IPS-15b (cell line): Measurements from ENCODE around the gene TMEM164.

ENCODE experiments used
- H3K27me3 ChIP-seq: one replicate; pipeline ENCODE4 v1.6.1; 2013; ENCODE audit warnings: low read length; ENCODE audit not compliant: control insufficient read depth, insufficient read depth
- H3K36me3 ChIP-seq: one replicate; pipeline ENCODE4 v1.6.1; 2013; ENCODE audit warnings: low read length; ENCODE audit not compliant: control insufficient read depth, insufficient read depth
- H3K4me1 ChIP-seq: one replicate; pipeline ENCODE4 v1.6.1; 2013; ENCODE audit warnings: mild to moderate bottlenecking, low read length; ENCODE audit not compliant: control insufficient read depth, insufficient read depth
- H3K4me3 ChIP-seq: one replicate; pipeline ENCODE4 v1.5.1; 2013; ENCODE audit warnings: low read depth, low read length
- H3K9ac ChIP-seq: one replicate; pipeline ENCODE4 v1.6.1; 2013; ENCODE audit warnings: low read depth, mild to moderate bottlenecking, low read length
- H3K9me3 ChIP-seq: one replicate; pipeline ENCODE4 v1.6.1; 2013; ENCODE audit warnings: mild to moderate bottlenecking, low read length; ENCODE audit not compliant: control insufficient read depth, insufficient read depth

Gene TMEM164

GRCh38 chrX:110208092-110208491, 205.2 kb downstream of the TMEM164 start:
- Histone ChIP-seq H3K4me3 (no peak overlapping the region), H3K27me3 (no peaks in the 10 kb centered on the region), H3K36me3 (no peaks in the 10 kb centered on the region), H3K9me3 (no peaks in the 10 kb centered on the region), H3K4me1 (peaks cover 5% of the 10 kb centered on the region), H3K9ac (no peak overlapping the region)

GRCh38 chrX:110210417-110211139, 207.7 kb downstream of the TMEM164 start:
- H3K4me1 ChIP-seq = peaks cover 5% of the 10 kb centered on the region
- no peaks in the 10 kb centered on the region for H3K36me3 ChIP-seq
- H3K9me3 ChIP-seq = no peaks in the 10 kb centered on the region
- H3K27me3 ChIP-seq = no peaks in the 10 kb centered on the region
- no peak overlapping the region for H3K9ac ChIP-seq
- H3K4me3 ChIP-seq = no peak overlapping the region

GRCh38 chrX:110211340-110211739, 208.4 kb downstream of the TMEM164 start:
- Histone ChIP-seq H3K4me3 (no peak overlapping the region), H3K4me1 (peaks cover 5% of the 10 kb centered on the region), H3K9ac (no peak overlapping the region), H3K27me3 (no peaks in the 10 kb centered on the region), H3K36me3 (no peaks in the 10 kb centered on the region), H3K9me3 (no peaks in the 10 kb centered on the region)

DNA sequence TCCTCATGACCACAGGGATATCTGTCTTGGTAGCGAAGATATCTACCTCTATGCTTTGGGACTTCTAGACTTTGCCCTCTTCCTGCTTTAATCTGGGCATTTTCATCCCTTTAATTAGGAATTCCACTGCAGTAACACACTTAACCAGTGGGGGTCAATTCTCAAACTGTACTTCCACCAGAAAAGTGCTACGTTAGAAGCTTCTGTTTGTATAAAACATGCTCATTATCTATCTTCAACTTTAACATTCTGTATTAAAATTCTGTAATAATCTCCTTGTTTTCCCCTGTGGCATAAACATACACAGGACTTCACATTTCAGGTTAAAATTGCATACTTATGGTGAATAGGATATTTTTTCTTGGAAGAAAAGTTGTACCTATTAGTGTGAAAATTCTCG, 209.4 kb downstream of the TMEM164 start:
- Histone ChIP-seq H3K9me3 (no peaks in the 10 kb centered on the region), H3K9ac (no peak overlapping the region), H3K4me1 (peaks cover 5% of the 10 kb centered on the region), H3K27me3 (no peaks in the 10 kb centered on the region), H3K4me3 (no peak overlapping the region), H3K36me3 (no peaks in the 10 kb centered on the region)

DNA sequence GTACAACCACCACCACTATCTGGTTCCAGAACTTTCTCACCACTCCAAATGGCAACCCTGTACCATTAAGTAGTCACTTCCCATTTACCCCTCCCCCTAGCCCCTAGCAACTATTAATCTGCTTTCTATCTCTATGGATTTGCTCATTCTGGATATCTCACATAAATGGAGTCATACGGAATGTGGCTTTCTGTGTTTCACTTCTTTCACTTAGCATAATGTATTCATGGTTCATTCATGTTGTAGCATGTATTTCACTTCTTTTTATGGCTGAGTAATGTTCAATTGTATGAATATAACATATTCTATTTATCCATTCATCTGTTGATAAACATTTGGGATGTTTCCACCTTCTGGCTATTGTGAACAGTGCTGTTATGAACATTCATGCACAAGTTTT, 210.3 kb downstream of the TMEM164 start:
- no peak overlapping the region for H3K4me3 ChIP-seq
- no peak overlapping the region for H3K9ac ChIP-seq
- H3K9me3 ChIP-seq = no peaks in the 10 kb centered on the region
- H3K4me1 ChIP-seq = peaks cover 5% of the 10 kb centered on the region
- no peaks in the 10 kb centered on the region for H3K36me3 ChIP-seq
- H3K27me3 ChIP-seq = no peaks in the 10 kb centered on the region

- Histone ChIP-seq H3K4me3 (no peak overlapping the region), H3K9me3 (no peaks in the 10 kb centered on the region), H3K27me3 (no peaks in the 10 kb centered on the region), H3K4me1 (peaks cover 5% of the 10 kb centered on the region), H3K9ac (no peak overlapping the region), H3K36me3 (no peaks in the 10 kb centered on the region)
Measured at GRCh38 chrX:110214684-110215083, 211.8 kb downstream of the TMEM164 start.

DNA sequence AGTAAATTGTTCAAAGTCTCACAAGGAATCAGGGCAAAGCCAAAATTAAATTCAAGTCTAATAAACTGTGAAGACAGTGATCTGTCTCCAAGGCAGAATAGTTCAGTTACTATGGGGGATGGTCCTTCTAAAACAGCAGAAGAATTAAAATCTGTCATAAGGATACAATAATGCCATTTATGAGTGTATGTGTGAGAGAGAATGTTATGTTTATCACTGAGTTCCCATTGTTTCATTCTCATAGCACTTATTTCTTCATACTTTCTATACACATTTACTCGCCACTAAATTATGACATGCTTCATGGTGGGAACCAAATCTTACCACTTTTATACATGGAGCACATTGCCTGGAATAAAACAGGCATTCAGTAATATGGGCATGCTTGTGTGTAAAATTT, 212.5 kb downstream of the TMEM164 start:
- H3K36me3 ChIP-seq = no peaks in the 10 kb centered on the region
- H3K27me3 ChIP-seq = no peaks in the 10 kb centered on the region
- peaks cover 4% of the 10 kb centered on the region for H3K4me1 ChIP-seq
- no peaks in the 10 kb centered on the region for H3K9me3 ChIP-seq
- no peak overlapping the region for H3K9ac ChIP-seq
- H3K4me3 ChIP-seq = no peak overlapping the region

DNA sequence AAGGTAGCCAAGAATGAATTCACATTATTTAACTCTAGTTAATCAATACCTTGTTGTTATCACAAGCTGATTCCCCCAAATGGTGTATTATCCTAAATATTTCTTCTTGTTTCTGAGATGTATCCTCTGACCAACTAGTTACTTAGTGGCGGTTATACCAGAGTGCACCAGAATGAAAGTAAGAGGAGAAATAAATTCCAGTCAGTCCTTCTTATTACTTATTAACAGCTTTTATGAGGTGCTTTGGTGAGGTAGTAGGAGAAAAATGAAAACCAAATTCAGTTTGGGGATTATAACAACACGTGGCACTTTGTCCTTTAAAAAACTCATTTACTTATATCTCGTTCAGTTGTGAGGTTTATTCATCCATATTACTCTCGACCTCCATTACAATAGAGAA, 213.1 kb downstream of the TMEM164 start:
- H3K27me3 ChIP-seq = no peaks in the 10 kb centered on the region
- no peaks in the 10 kb centered on the region for H3K9me3 ChIP-seq
- no peak overlapping the region for H3K4me3 ChIP-seq
- H3K9ac ChIP-seq = no peak overlapping the region
- no peaks in the 10 kb centered on the region for H3K36me3 ChIP-seq
- no peaks in the 10 kb centered on the region for H3K4me1 ChIP-seq

GRCh38 chrX:110218591-110218990, 215.7 kb downstream of the TMEM164 start:
- Histone ChIP-seq H3K9ac (no peak overlapping the region), H3K9me3 (no peaks in the 10 kb centered on the region), H3K36me3 (no peaks in the 10 kb centered on the region), H3K27me3 (no peaks in the 10 kb centered on the region), H3K4me3 (no peak overlapping the region), H3K4me1 (no peaks in the 10 kb centered on the region)

DNA sequence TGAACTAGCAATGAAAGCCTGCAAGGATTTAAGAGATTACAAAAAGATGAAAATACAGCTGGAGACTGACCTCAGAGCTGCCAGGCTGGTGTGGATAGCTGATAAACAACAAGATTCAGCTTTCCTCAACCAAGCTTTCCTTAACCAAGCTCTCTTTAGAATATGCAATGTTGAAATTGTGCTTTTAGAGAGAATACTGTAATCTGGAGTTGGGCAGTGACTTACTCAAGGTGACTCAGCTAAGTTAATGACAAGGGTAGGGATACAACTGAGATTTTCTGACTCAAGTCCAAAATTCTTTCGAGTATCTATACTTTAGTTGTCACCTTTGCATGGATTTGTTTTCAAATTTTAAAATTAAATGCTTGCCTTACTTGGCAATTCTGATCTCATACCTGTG, 217.0 kb downstream of the TMEM164 start:
- Histone ChIP-seq H3K9ac (no peak overlapping the region), H3K4me3 (no peak overlapping the region), H3K27me3 (no peaks in the 10 kb centered on the region), H3K36me3 (no peaks in the 10 kb centered on the region), H3K9me3 (no peaks in the 10 kb centered on the region), H3K4me1 (no peaks in the 10 kb centered on the region)

GRCh38 chrX:110222497-110223257, 219.8 kb downstream of the TMEM164 start:
- Histone ChIP-seq H3K36me3 (no peaks in the 10 kb centered on the region), H3K9ac (no peak overlapping the region), H3K27me3 (no peaks in the 10 kb centered on the region)

More at GRCh38 chrX:110222497-110223257, 219.8 kb downstream of the TMEM164 start:
- Histone ChIP-seq H3K9me3 (no peaks in the 10 kb centered on the region), H3K4me1 (no peaks in the 10 kb centered on the region), H3K4me3 (no peak overlapping the region)
